ENCODE data around the gene SALL1. TPM values are rescaled to one million over a fixed set of nuclear protein-coding genes. Genes with fewer than 3 reads are reported as not detected.

SALL1 gene
- total RNA-seq, 1 donor from 2014 or later, result not detected

DNA sequence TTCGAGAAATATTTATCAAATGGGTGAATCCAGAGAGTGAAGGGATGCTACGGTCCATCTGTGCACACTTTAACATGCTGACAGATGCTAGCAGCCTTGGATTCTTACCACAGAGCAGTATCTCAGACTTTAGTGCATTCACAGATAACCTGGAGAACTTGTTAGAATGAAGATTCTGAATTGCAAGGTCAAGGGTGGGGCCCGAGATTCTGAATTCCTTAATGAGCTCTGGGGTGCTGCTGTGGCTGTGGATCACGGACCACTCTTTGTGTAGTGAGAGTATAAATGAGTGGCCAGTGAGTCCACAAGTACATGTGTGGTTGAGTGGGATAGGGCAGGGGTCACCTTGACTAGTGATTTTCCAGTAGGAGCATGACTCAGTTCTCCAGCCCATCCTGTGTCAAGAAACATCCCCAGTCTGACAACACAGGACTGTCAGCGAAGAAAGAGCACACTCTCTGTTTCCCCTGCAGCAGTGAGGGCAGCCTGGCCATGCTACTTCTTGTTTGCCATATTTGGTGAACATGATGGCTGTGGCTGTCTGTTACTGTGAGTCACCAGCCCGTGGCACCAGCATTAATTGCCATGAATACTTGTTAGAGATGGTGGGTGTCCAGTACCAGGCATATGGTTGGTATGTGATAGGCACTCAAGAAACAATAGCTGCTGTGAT is 13.0 kb upstream of the SALL1 start:
- CTCF ChIA-PET, result no interaction called here
- no peaks in the 10 kb centered on the region for H3K4me1 Mint-ChIP-seq
- no peaks in the 10 kb centered on the region for H3K9me3 Mint-ChIP-seq
- POLR2A ChIA-PET, result no interaction called here
- H3K4me3 Mint-ChIP-seq, result no peak overlapping the region
- intact Hi-C loops (cut with micrococcal nuclease), result no loop called here
- TF ChIP-seq, protein P1, sequence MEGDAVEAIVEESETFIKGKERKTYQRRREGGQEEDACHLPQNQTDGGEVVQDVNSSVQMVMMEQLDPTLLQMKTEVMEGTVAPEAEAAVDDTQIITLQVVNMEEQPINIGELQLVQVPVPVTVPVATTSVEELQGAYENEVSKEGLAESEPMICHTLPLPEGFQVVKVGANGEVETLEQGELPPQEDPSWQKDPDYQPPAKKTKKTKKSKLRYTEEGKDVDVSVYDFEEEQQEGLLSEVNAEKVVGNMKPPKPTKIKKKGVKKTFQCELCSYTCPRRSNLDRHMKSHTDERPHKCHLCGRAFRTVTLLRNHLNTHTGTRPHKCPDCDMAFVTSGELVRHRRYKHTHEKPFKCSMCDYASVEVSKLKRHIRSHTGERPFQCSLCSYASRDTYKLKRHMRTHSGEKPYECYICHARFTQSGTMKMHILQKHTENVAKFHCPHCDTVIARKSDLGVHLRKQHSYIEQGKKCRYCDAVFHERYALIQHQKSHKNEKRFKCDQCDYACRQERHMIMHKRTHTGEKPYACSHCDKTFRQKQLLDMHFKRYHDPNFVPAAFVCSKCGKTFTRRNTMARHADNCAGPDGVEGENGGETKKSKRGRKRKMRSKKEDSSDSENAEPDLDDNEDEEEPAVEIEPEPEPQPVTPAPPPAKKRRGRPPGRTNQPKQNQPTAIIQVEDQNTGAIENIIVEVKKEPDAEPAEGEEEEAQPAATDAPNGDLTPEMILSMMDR (IDR thresholded peaks at IDR 0.05), result no peak
- H3K27ac Mint-ChIP-seq, result no peak overlapping the region
- H3K27me3 Mint-ChIP-seq, result peaks cover 5% of the 10 kb centered on the region
- no peaks in the 10 kb centered on the region for H3K36me3 Mint-ChIP-seq (ENCODE audit: low read depth)
- ATAC-seq (ENCODE audit: low read depth) (no peak), DNase-seq (no peak)

DNA sequence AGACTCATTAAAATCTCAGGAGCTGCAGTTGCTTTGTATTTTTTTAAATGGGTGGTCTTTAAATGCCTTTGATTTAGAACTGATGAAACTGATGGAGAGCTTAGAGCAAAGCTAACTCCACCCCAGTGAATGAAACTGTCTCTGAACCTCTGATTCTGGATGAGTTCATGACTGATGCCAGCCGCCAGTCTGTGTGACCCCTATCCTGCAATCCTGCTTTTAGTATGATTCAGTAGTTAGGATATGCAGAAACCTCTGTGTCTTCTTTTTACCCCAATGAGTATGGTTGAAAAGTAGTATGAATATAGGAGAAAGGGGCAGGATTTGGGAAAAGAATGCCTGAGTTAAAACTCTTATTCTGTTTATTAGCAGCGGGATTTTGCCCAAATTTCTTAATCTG is 12.3 kb upstream of the SALL1 start:
- POLR2A ChIA-PET, result no interaction called here
- no peaks in the 10 kb centered on the region for H3K9me3 Mint-ChIP-seq

DNA sequence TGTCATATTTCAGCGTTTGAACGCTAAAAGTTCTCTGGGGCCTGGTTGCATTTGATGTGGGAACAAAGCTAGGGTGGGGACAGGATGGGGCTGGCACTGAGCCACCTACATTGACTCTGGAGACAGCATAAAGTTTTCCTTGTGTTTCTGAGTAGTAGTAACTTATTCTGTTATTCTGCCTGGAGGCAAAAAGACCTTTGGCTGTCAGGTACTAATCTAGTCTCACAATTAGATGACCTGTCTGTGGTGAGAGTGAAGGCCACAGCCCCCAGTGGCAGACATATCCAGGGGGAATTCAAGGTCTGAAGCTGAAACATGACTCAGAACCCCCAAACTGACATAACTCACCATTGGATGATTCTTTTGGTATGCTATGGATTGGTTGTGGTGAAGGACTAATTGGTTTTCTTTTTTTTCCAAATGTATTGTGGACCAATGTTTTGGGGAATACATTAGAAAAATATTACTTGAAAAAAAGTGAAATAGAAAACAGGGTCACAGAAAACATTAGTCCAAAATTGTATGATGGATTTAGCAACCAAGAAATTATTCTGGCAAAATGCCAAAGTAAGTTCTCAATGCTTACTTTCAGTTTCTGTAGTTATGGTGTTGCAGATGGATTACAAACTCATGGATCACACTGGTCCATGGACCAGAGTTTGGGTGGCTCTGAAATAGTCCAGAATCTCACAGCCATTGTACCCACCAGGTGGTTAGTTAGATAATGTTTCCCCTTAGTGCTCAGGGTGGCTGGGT is 10.5 kb upstream of the SALL1 start:
- ATAC-seq (ENCODE audit: low read depth), result no peak
- ChIA-PET POLR2A (no interaction called here), CTCF (no interaction called here)
- no peak overlapping the region for H3K27ac Mint-ChIP-seq
- no peaks in the 10 kb centered on the region for H3K36me3 Mint-ChIP-seq (ENCODE audit: low read depth)
- no peak for DNase-seq
- H3K4me3 Mint-ChIP-seq, result no peak overlapping the region
- peaks cover 21% of the 10 kb centered on the region for H3K27me3 Mint-ChIP-seq
- no peaks in the 10 kb centered on the region for H3K9me3 Mint-ChIP-seq
- TF ChIP-seq, protein P1 (IDR thresholded peaks at IDR 0.05), result no peak
- intact Hi-C loops (cut with micrococcal nuclease), result no loop called here
- no peaks in the 10 kb centered on the region for H3K4me1 Mint-ChIP-seq

More for the DNA sequence above, 12.3 kb upstream of the SALL1 start:
- no peaks in the 10 kb centered on the region for H3K36me3 Mint-ChIP-seq (ENCODE audit: low read depth)
- TF ChIP-seq, protein P1 (IDR thresholded peaks at IDR 0.05), result no peak
- DNase-seq, result no peak
- no peak for ATAC-seq (ENCODE audit: low read depth)
- no peak overlapping the region for H3K4me3 Mint-ChIP-seq
- intact Hi-C loops (cut with micrococcal nuclease), result no loop called here
- peaks cover 8% of the 10 kb centered on the region for H3K27me3 Mint-ChIP-seq
- H3K27ac Mint-ChIP-seq, result no peak overlapping the region
- H3K4me1 Mint-ChIP-seq, result no peaks in the 10 kb centered on the region
- CTCF ChIA-PET, result no interaction called here

DNA sequence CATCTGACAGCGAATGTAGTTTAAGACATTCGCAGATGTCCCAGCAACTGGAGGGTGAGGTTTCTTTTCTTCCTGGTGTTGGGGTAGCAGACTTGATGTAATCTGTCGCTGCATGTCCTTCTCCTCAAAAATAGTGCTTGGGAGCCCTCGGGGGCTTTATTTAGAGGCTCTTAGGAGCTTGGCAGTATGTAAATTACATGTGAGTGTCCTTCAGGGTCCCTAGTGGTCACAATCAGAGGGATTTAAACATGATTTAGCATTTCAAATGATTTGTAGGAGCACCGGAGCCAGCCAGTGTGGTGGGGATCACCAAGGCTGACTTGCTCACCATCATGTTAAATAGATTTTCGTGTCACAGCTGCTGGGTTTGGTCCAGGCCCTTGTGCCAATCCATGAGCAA is 8.8 kb upstream of the SALL1 start:
- Mint-ChIP-seq H3K9me3 (no peaks in the 10 kb centered on the region), H3K27me3 (peaks cover 34% of the 10 kb centered on the region), H3K4me1 (no peaks in the 10 kb centered on the region), H3K4me3 (no peak overlapping the region), H3K27ac (no peak overlapping the region), H3K36me3 (ENCODE audit: low read depth) (no peaks in the 10 kb centered on the region)
- intact Hi-C loops (cut with micrococcal nuclease), result no loop called here
- ChIA-PET CTCF (no interaction called here), POLR2A (no interaction called here)
- DNase-seq (no peak), ATAC-seq (ENCODE audit: low read depth) (no peak)
- TF ChIP-seq, protein P1 (IDR thresholded peaks at IDR 0.05), result no peak

DNA sequence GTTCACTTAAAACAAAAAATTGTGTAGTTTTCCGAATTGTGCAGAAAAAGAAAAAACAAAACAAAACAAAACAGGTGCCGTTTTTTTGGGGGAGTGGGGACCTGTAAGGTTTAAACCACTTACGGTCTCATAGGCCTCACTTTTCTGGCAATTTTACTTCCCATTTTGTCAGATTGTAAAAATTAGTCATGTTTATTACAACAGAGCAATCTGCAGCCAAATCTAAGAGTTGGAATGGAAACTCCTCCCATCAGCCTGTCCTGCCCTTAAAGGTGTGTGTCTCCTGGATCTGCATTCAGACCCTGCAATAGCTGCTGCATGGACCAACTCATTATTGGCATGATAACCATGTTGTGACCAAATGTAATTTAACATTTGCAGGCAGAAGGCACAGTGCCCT is 8.2 kb upstream of the SALL1 start:
- Mint-ChIP-seq H3K4me3 (no peak overlapping the region), H3K36me3 (ENCODE audit: low read depth) (no peaks in the 10 kb centered on the region), H3K4me1 (no peaks in the 10 kb centered on the region), H3K27ac (no peak overlapping the region), H3K27me3 (peaks cover 37% of the 10 kb centered on the region), H3K9me3 (no peaks in the 10 kb centered on the region)
- intact Hi-C loops (cut with micrococcal nuclease), result no loop called here
- ChIA-PET CTCF (no interaction called here), POLR2A (no interaction called here)
- no peak for ATAC-seq (ENCODE audit: low read depth)
- TF ChIP-seq, protein P1 (IDR thresholded peaks at IDR 0.05), result no peak
- DNase-seq, result no peak

All from activated B cell treated with CpG ODN at 0.5 μM for 24 hours (primary cell).